Retinal pigment epithelial cell (primary cell): ENCODE results near the gene CCDC33.

ENCODE experiments used
- DNase-seq: peaks from one replicate; pipeline ENCODE4 v3.0.0-alpha.2; 2010; ENCODE audit warnings: low read depth
- H3K4me3 ChIP-seq: 2 replicates; pipeline ENCODE4 v1.5.1; 2011; ENCODE audit warnings: mild to moderate bottlenecking, low read length, control low read depth, moderate library complexity
- TF ChIP-seq, protein P1 (sequence below): conservative IDR thresholded peaks from 2 replicates; pipeline ENCODE4 v1.5.1; 2011; ENCODE audit warnings: low read depth, low read length, control low read depth, inconsistent platforms

The CCDC33 gene

DNA sequence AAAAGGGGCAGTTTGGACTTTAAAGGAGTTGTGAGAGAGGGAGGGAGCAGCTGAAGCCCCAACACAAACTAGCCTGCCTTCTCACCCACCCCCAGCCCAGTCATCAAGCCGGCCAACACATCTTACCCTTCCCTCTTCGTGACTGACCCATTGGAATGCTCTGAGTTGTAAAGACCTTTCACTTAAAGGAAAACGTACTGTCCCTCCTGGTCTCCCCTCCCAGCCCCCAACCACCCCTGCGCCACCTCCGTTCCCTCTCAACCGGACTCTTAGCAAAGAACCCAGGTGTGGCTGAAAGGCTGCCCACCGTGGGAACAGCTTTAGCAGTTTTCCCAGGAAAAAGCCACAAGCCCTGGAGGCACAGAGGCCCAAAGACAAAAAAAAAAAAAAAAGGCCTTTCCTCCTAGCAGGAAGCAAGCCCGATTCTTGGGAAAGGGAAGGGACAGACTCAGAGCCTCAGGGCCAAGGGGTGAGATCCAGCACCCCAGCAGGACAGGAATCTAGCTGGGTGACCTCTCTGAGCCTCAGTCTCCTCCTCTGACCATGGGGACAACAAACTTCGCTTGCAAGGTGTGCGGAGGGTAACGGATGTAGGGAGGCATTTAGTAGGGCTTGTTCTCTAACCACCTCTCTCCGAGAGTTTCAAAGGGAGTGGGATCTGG is 128.9 kb downstream of the CCDC33 start:
- peak overlapping the region; percentile 38 for H3K4me3 ChIP-seq
- DNase-seq: no peak
- TF ChIP-seq, protein P1, sequence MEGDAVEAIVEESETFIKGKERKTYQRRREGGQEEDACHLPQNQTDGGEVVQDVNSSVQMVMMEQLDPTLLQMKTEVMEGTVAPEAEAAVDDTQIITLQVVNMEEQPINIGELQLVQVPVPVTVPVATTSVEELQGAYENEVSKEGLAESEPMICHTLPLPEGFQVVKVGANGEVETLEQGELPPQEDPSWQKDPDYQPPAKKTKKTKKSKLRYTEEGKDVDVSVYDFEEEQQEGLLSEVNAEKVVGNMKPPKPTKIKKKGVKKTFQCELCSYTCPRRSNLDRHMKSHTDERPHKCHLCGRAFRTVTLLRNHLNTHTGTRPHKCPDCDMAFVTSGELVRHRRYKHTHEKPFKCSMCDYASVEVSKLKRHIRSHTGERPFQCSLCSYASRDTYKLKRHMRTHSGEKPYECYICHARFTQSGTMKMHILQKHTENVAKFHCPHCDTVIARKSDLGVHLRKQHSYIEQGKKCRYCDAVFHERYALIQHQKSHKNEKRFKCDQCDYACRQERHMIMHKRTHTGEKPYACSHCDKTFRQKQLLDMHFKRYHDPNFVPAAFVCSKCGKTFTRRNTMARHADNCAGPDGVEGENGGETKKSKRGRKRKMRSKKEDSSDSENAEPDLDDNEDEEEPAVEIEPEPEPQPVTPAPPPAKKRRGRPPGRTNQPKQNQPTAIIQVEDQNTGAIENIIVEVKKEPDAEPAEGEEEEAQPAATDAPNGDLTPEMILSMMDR: no peak

- TF ChIP-seq, protein P1: no peak
- peak overlapping the region; percentile 38 for H3K4me3 ChIP-seq
- DNase-seq: no peak
Observed at GRCh38 chr15:74365598-74366445, 129.7 kb downstream of the CCDC33 start.

DNA sequence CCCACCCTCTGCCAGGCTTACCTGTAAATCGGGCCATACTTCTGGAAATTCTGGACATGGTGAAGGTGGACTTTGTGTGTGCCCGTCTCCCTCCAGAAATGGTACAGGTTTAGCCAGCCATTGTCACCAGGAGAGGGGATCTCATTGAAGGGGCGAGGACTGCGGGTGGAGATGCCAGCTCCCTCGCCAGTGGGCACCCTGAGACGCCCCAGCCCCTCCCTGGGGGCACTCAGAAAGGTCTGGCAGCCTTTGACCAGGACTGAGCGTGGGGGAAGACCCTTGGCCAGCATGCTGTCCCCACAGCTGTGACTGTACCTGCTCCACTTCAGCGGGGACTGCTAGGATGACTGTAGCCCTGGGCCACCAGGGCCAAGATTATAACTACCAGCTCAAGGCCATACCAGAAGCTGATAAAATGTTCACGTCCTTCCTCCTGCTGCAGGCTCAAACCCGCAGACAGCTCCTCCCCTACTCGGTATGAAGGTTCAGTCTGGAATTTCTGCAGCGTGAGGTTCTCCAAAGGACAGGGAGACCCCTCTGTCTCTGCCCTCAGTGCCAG is 131.2 kb downstream of the CCDC33 start, which contains the start of gene CYP11A1:
Gene CYP11A1 (minus strand): TSS at position 351 of the 559 bp plus-strand sequence. CDS start 61 bp downstream, at position 290.
- no peak for DNase-seq
- H3K4me3 ChIP-seq: no peak within 1 kb of the TSS
- TF ChIP-seq, protein P1: no peak

GRCh38 chr15:74368121-74368520 is 132.0 kb downstream of the CCDC33 start:
- no peak overlapping the region for H3K4me3 ChIP-seq
- no peak for DNase-seq
- TF ChIP-seq, protein P1: no peak

GRCh38 chr15:74369084-74369745 is 133.1 kb downstream of the CCDC33 start:
- TF ChIP-seq, protein P1: no peak
- no peak overlapping the region for H3K4me3 ChIP-seq
- no peak for DNase-seq

- no peak overlapping the region for H3K4me3 ChIP-seq
- TF ChIP-seq, protein P1: no peak
- DNase-seq: no peak
Observed at GRCh38 chr15:74369756-74370155, 133.6 kb downstream of the CCDC33 start.
